Activated naive CD4-positive, alpha-beta T cell treated with anti-CD3 and anti-CD28 coated beads, Interleukin-2, amount 50 U/mL, for 24 hours (primary cell): ENCODE data around the gene WNT9B.

Source experiments
- H3K27ac Mint-ChIP-seq: one replicate; pipeline ENCODE4 v1.8.0; 2021; ENCODE audit warnings: mild to moderate bottlenecking, mixed read lengths
- H3K27me3 Mint-ChIP-seq: one replicate; pipeline ENCODE4 v1.8.0; 2021; ENCODE audit warnings: mixed read lengths
- H3K36me3 Mint-ChIP-seq: one replicate; pipeline ENCODE4 v1.8.0; 2021; ENCODE audit warnings: mixed read lengths
- H3K4me1 Mint-ChIP-seq: one replicate; pipeline ENCODE4 v1.8.0; 2021; ENCODE audit warnings: mixed read lengths
- H3K4me3 Mint-ChIP-seq: one replicate; pipeline ENCODE4 v1.8.0; 2021; ENCODE audit warnings: mild to moderate bottlenecking, mixed read lengths
- H3K9me3 Mint-ChIP-seq: one replicate; pipeline ENCODE4 v1.8.0; 2021; ENCODE audit warnings: mixed read lengths

The WNT9B gene

GRCh38 chr17:46818929-46819859 is 32.2 kb upstream of the WNT9B start:
- Mint-ChIP-seq H3K27me3 (peaks cover 57% of the 10 kb centered on the region), H3K27ac (no peak overlapping the region), H3K9me3 (no peaks in the 10 kb centered on the region), H3K4me3 (peak overlapping the region; percentile 78), H3K4me1 (peaks cover 10% of the 10 kb centered on the region), H3K36me3 (no peaks in the 10 kb centered on the region)

GRCh38 chr17:46819906-46820351 is 31.5 kb upstream of the WNT9B start:
- H3K27ac Mint-ChIP-seq = no peak overlapping the region
- H3K4me3 Mint-ChIP-seq = peak overlapping the region; percentile 78
- H3K36me3 Mint-ChIP-seq = no peaks in the 10 kb centered on the region
- H3K27me3 Mint-ChIP-seq = peaks cover 52% of the 10 kb centered on the region
- peaks cover 10% of the 10 kb centered on the region for H3K4me1 Mint-ChIP-seq
- H3K9me3 Mint-ChIP-seq = no peaks in the 10 kb centered on the region

- no peak overlapping the region for H3K4me3 Mint-ChIP-seq
- H3K4me1 Mint-ChIP-seq = peaks cover 10% of the 10 kb centered on the region
- no peak overlapping the region for H3K27ac Mint-ChIP-seq
- H3K9me3 Mint-ChIP-seq = no peaks in the 10 kb centered on the region
- H3K27me3 Mint-ChIP-seq = peaks cover 45% of the 10 kb centered on the region
- H3K36me3 Mint-ChIP-seq = no peaks in the 10 kb centered on the region
These were observed 30.6 kb upstream of the WNT9B start for GRCh38 chr17:46820592-46821450.

- no peaks in the 10 kb centered on the region for H3K36me3 Mint-ChIP-seq
- H3K4me3 Mint-ChIP-seq = no peak overlapping the region
- peaks cover 10% of the 10 kb centered on the region for H3K4me1 Mint-ChIP-seq
These were observed 29.6 kb upstream of the WNT9B start for GRCh38 chr17:46821482-46822387.

GRCh38 chr17:46822388-46822921 is 28.9 kb upstream of the WNT9B start:
- Mint-ChIP-seq H3K9me3 (no peaks in the 10 kb centered on the region), H3K4me3 (no peak overlapping the region), H3K27ac (no peak overlapping the region), H3K4me1 (peaks cover 7% of the 10 kb centered on the region), H3K36me3 (no peaks in the 10 kb centered on the region), H3K27me3 (peaks cover 32% of the 10 kb centered on the region)

More at GRCh38 chr17:46821482-46822387, 29.6 kb upstream of the WNT9B start:
- H3K27ac Mint-ChIP-seq = no peak overlapping the region
- H3K9me3 Mint-ChIP-seq = no peaks in the 10 kb centered on the region
- H3K27me3 Mint-ChIP-seq = peaks cover 37% of the 10 kb centered on the region

GRCh38 chr17:46823657-46824056 is 27.7 kb upstream of the WNT9B start:
- H3K4me1 Mint-ChIP-seq = no peaks in the 10 kb centered on the region
- no peak overlapping the region for H3K4me3 Mint-ChIP-seq
- peaks cover 25% of the 10 kb centered on the region for H3K27me3 Mint-ChIP-seq
- no peak overlapping the region for H3K27ac Mint-ChIP-seq
- H3K36me3 Mint-ChIP-seq = no peaks in the 10 kb centered on the region
- no peaks in the 10 kb centered on the region for H3K9me3 Mint-ChIP-seq

GRCh38 chr17:46826116-46826515 is 25.3 kb upstream of the WNT9B start:
- Mint-ChIP-seq H3K9me3 (no peaks in the 10 kb centered on the region), H3K27me3 (peaks cover 16% of the 10 kb centered on the region), H3K27ac (no peak overlapping the region), H3K4me1 (no peaks in the 10 kb centered on the region), H3K4me3 (no peak overlapping the region), H3K36me3 (no peaks in the 10 kb centered on the region)

GRCh38 chr17:46827274-46827673 is 24.1 kb upstream of the WNT9B start:
- Mint-ChIP-seq H3K4me1 (no peaks in the 10 kb centered on the region), H3K36me3 (no peaks in the 10 kb centered on the region), H3K27me3 (peaks cover 7% of the 10 kb centered on the region), H3K4me3 (no peak overlapping the region), H3K9me3 (no peaks in the 10 kb centered on the region), H3K27ac (no peak overlapping the region)

GRCh38 chr17:46831573-46832330 is 19.6 kb upstream of the WNT9B start:
- Mint-ChIP-seq H3K4me1 (peaks cover 4% of the 10 kb centered on the region), H3K27me3 (peaks cover 7% of the 10 kb centered on the region), H3K27ac (peak overlapping the region; percentile 32), H3K36me3 (no peaks in the 10 kb centered on the region), H3K4me3 (no peak overlapping the region), H3K9me3 (no peaks in the 10 kb centered on the region)

GRCh38 chr17:46832331-46832821 is 19.0 kb upstream of the WNT9B start:
- Mint-ChIP-seq H3K36me3 (no peaks in the 10 kb centered on the region), H3K4me3 (no peak overlapping the region), H3K9me3 (no peaks in the 10 kb centered on the region), H3K27ac (no peak overlapping the region), H3K27me3 (peaks cover 7% of the 10 kb centered on the region), H3K4me1 (peaks cover 4% of the 10 kb centered on the region)

GRCh38 chr17:46832945-46833839 is 18.2 kb upstream of the WNT9B start:
- Mint-ChIP-seq H3K9me3 (no peaks in the 10 kb centered on the region), H3K27ac (no peak overlapping the region), H3K36me3 (no peaks in the 10 kb centered on the region), H3K4me1 (peaks cover 4% of the 10 kb centered on the region), H3K4me3 (no peak overlapping the region), H3K27me3 (peaks cover 7% of the 10 kb centered on the region)

- peaks cover 4% of the 10 kb centered on the region for H3K4me1 Mint-ChIP-seq
- H3K27me3 Mint-ChIP-seq = peaks cover 7% of the 10 kb centered on the region
- no peak overlapping the region for H3K27ac Mint-ChIP-seq
- H3K36me3 Mint-ChIP-seq = no peaks in the 10 kb centered on the region
- H3K4me3 Mint-ChIP-seq = no peak overlapping the region
- H3K9me3 Mint-ChIP-seq = no peaks in the 10 kb centered on the region
These were observed 17.6 kb upstream of the WNT9B start for GRCh38 chr17:46833840-46834208.

- no peak overlapping the region for H3K27ac Mint-ChIP-seq
- peaks cover 4% of the 10 kb centered on the region for H3K4me1 Mint-ChIP-seq
- H3K27me3 Mint-ChIP-seq = peaks cover 9% of the 10 kb centered on the region
- no peaks in the 10 kb centered on the region for H3K9me3 Mint-ChIP-seq
- H3K4me3 Mint-ChIP-seq = no peak overlapping the region
- H3K36me3 Mint-ChIP-seq = no peaks in the 10 kb centered on the region
These were observed 16.5 kb upstream of the WNT9B start for GRCh38 chr17:46834846-46835245.
